ENCODE data around the gene CLEC18A. TPM values are rescaled to one million over a fixed set of nuclear protein-coding genes. Genes with fewer than 3 reads are reported as not detected.

CLEC18A gene
- total and polyA plus RNA-seq, 2 experiments from 2014 or later, result 0.13 to 0.90 TPM

GRCh38 chr16:69910964-69911363, 40.2 kb upstream of the CLEC18A start (continued):
- TF ChIP-seq EZH2phosphoT487 (IDR thresholded peaks at IDR 0.05; ENCODE audit: unreplicated experiment) (no peak), ZNF114 (CRISPR knock-in tag; IDR thresholded peaks at IDR 0.05) (no peak), ZNF331 (CRISPR knock-in tag; IDR thresholded peaks at IDR 0.05; ENCODE audit: low read depth) (no peak), POLR2AphosphoS5 (IDR thresholded peaks at IDR 0.05; ENCODE audit: low read depth) (no peak)

GRCh38 chr16:69916462-69916861, 34.7 kb upstream of the CLEC18A start:
- Histone ChIP-seq H3K79me2 (replicated peaks; ENCODE audit: insufficient read depth) (no peaks in the 10 kb centered on the region), H3K4me2 (no peak overlapping the region), H2AFZ (no peak overlapping the region), H3K4me1 (ENCODE audit: insufficient read depth) (peaks cover 7% of the 10 kb centered on the region), H3K27ac (ENCODE audit: low read depth) (no peak overlapping the region), H3K9me2 (ENCODE audit: insufficient read depth) (peaks cover 3% of the 10 kb centered on the region; the same call in 1 of the 2 replicates), H3F3A (replicated peaks; ENCODE audit: low read depth) (peaks cover 8% of the 10 kb centered on the region; the same call in 1 of the 2 replicates), H3K27me3 (ENCODE audit: insufficient read depth) (no peaks in the 10 kb centered on the region), H4K20me1 (replicated peaks; ENCODE audit: insufficient read depth) (no peaks in the 10 kb centered on the region), H3K36me3 (ENCODE audit: insufficient read depth) (no peaks in the 10 kb centered on the region), H3K4me3 (no peak overlapping the region)
- no peak overlapping the region; the same call in 1 of the 2 replicates for H3K27ac Mint-ChIP-seq
- peaks cover 5% of the 10 kb centered on the region for H3K27me3 Mint-ChIP-seq (ENCODE audit: insufficient read depth, low read depth, poor library complexity)
- no peaks in the 10 kb centered on the region for H3K36me3 Mint-ChIP-seq (ENCODE audit: low read depth)
- no peak for ATAC-seq
- H3K9me3 Mint-ChIP-seq, result no peaks in the 10 kb centered on the region
- H3K4me3 Mint-ChIP-seq, result no peak overlapping the region
- DNase-seq (ENCODE audit: low spot score), result no peak
- H3K4me1 Mint-ChIP-seq, result peaks cover 16% of the 10 kb centered on the region
- no peak for TF ChIP-seq CTCF (conservative IDR thresholded peaks at IDR 0.05; ENCODE audit: low read depth in 2 of 2)
- TF ChIP-seq ZNF114 (CRISPR knock-in tag; IDR thresholded peaks at IDR 0.05), result no peak
- no peak for TF ChIP-seq ZNF462 (CRISPR knock-in tag; IDR thresholded peaks at IDR 0.05)
- no peak for TF ChIP-seq CREB1 (CRISPR knock-in tag; IDR thresholded peaks at IDR 0.05; ENCODE audit: low read depth)
- no peak for TF ChIP-seq NANOG (IDR thresholded peaks at IDR 0.05; ENCODE audit: borderline replicate concordance)
- TF ChIP-seq JUNB (IDR thresholded peaks at IDR 0.05; ENCODE audit: unreplicated experiment), result no peak
- TF ChIP-seq POLR2AphosphoS5 (IDR thresholded peaks at IDR 0.05; ENCODE audit: low read depth), result no peak
- no peak for TF ChIP-seq ETS1 (IDR thresholded peaks at IDR 0.05)
- no peak for TF ChIP-seq EZH2phosphoT487 (IDR thresholded peaks at IDR 0.05; ENCODE audit: unreplicated experiment)
- no peak for TF ChIP-seq EZH2 (IDR thresholded peaks at IDR 0.05; ENCODE audit: low read depth, unreplicated experiment)
- no peak for TF ChIP-seq ZNF331 (CRISPR knock-in tag; IDR thresholded peaks at IDR 0.05; ENCODE audit: low read depth)
- TF ChIP-seq REST (IDR thresholded peaks at IDR 0.05; ENCODE audit: unreplicated experiment), result no peak
- no peak for TF ChIP-seq STAT1 (IDR thresholded peaks at IDR 0.05; ENCODE audit: unreplicated experiment)
